Loucy (cell line): ENCODE results near the gene SYNDIG1.

Experiments used
- CTCF ChIP-seq: fragments of 200-600 bp; sonication (generic); conservative IDR thresholded peaks from 2 replicates; pipeline ENCODE4 v1.5.1; 2014; ENCODE audit warnings: mild to moderate bottlenecking, antibody characterized with exemption, low read length
- EZH2phosphoT487 ChIP-seq: fragments of 200-600 bp; IDR thresholded peaks from 2 replicates; pipeline ENCODE4 v1.6.1; 2018; ENCODE audit warnings: antibody characterized with exemption, mild to moderate bottlenecking, moderate library complexity, borderline replicate concordance

GRCh38 chr20:24640686-24641085, 171.3 kb downstream of the SYNDIG1 start:
- TF ChIP-seq CTCF (no peak), EZH2phosphoT487 (no peak)
